ENCODE data around the gene GPR15LG.

DNA sequence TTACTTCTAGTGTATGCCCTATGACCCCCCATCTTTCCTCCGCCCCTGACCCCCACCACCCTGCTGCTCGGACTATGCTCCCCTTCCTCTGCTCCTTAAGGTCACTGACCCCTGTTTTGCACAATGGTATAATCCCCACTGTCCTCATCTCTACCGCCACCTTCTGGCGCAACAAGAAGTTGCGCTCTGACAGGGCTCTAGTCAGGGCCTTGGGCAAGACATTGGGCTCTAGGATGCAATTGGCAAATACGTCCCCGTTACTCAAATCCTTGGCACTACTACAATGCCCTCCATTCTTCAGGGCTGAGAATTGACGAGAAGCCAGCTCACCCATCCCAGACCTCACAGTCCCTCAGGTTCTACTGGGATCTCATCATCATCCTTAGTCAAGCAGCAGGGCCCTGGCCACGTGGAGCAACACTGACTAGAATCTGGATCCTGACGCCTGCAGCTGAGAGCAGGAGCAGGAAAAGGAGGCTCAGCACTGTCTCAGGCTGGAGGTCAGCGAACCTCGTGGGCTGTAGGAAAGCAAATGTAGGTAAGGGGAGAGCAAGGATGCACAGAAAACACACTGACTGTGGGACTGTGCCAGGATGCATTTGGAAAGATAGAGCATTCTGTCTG is 41.1 kb downstream of the GPR15LG start:
- TF ChIP-seq, protein P1, sequence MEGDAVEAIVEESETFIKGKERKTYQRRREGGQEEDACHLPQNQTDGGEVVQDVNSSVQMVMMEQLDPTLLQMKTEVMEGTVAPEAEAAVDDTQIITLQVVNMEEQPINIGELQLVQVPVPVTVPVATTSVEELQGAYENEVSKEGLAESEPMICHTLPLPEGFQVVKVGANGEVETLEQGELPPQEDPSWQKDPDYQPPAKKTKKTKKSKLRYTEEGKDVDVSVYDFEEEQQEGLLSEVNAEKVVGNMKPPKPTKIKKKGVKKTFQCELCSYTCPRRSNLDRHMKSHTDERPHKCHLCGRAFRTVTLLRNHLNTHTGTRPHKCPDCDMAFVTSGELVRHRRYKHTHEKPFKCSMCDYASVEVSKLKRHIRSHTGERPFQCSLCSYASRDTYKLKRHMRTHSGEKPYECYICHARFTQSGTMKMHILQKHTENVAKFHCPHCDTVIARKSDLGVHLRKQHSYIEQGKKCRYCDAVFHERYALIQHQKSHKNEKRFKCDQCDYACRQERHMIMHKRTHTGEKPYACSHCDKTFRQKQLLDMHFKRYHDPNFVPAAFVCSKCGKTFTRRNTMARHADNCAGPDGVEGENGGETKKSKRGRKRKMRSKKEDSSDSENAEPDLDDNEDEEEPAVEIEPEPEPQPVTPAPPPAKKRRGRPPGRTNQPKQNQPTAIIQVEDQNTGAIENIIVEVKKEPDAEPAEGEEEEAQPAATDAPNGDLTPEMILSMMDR (IDR thresholded peaks at IDR 0.05), result peak in 4 of 5 experiments; percentile 29 to 60 (median 40)
- TF ChIP-seq POLR2A (IDR thresholded peaks at IDR 0.05), result no peak
